Measurements from ENCODE around the gene ZNF485. TPM values are rescaled to one million over a fixed set of nuclear protein-coding genes. Genes with fewer than 3 reads are reported as not detected.
A peak's percentile ranks its signal among the peaks of the same experiment; 100 is the strongest.

The ZNF485 gene
- total RNA-seq, 2 experiments from 2014 or later: 8.1 to 8.7 TPM

- intact Hi-C loops (cut with micrococcal nuclease): loop anchor here (5.0 kb wide), 1 partner anchor 34 kb away; the partner anchor contains the start of gene ZNF485
- CTCF ChIA-PET: interaction anchor here (0.6 to 1.3 kb wide), 4 partner anchors 15 to 116 kb away, joined by 3 to 5 read pairs (median 3); no protein-coding TSS in a partner anchor
- Mint-ChIP-seq H3K4me3 (peak overlapping the region; percentile 58), H3K27ac (peak overlapping the region; percentile 61), H3K27me3 (no peaks in the 10 kb centered on the region), H3K9me3 (peaks cover 29% of the 10 kb centered on the region), H3K36me3 (ENCODE audit: low read depth) (peaks cover 42% of the 10 kb centered on the region), H3K4me1 (ENCODE audit: low read depth) (peaks cover 52% of the 10 kb centered on the region)
- POLR2A ChIA-PET: interaction anchor here (0.6 to 1.6 kb wide), 8 partner anchors 12 to 74 kb away, joined by 3 to 8 read pairs (median 3); no protein-coding TSS in a partner anchor
- no peak for TF ChIP-seq CTCF (IDR thresholded peaks at IDR 0.05)
- ATAC-seq (no peak), DNase-seq (peak; percentile 23)
These were observed 32.8 kb upstream of the ZNF485 start for GRCh38 chr10:43573250-43574000.

GRCh38 chr10:43574001-43574892 is 32.0 kb upstream of the ZNF485 start, which contains the start of gene ZNF239:
Gene ZNF239 (minus strand): TSS chr10:43574616. CDS start chr10:43558079, 16,537 bp downstream.
- no peak for TF ChIP-seq CTCF (IDR thresholded peaks at IDR 0.05)
- peak; percentile 92 for DNase-seq
- H3K4me3 Mint-ChIP-seq: peak within 1 kb of the TSS; percentile 63
- peaks cover 52% of the 10 kb centered on the region for H3K4me1 Mint-ChIP-seq (ENCODE audit: low read depth)
- intact Hi-C loops (cut with micrococcal nuclease): loop anchor here (5.0 kb wide), 1 partner anchor 33 kb away; the partner anchor contains the start of gene ZNF485
- ATAC-seq: peak; percentile 95
- ChIA-PET POLR2A (interaction anchor here (0.6 to 1.8 kb wide), 10 partner anchors 13 to 74 kb away, joined by 3 to 8 read pairs (median 4); no protein-coding TSS in a partner anchor), CTCF (interaction anchor here (0.6 to 1.3 kb wide), 4 partner anchors 16 to 115 kb away, joined by 3 to 5 read pairs (median 3); no protein-coding TSS in a partner anchor)
- H3K27ac Mint-ChIP-seq: peak within 1 kb of the TSS; percentile 65
- peaks cover 42% of the 10 kb centered on the region for H3K36me3 Mint-ChIP-seq (ENCODE audit: low read depth)
- peaks cover 29% of the 10 kb centered on the region for H3K9me3 Mint-ChIP-seq
- H3K27me3 Mint-ChIP-seq: no peaks in the 10 kb centered on the region

GRCh38 chr10:43574906-43575305 is 31.3 kb upstream of the ZNF485 start:
- intact Hi-C loops (cut with micrococcal nuclease): loop anchor here (5.0 kb wide), 1 partner anchor 32 kb away; the partner anchor contains the start of gene ZNF485
- H3K4me3 Mint-ChIP-seq: peak overlapping the region; percentile 63
- DNase-seq (no peak), ATAC-seq (no peak)
- peaks cover 52% of the 10 kb centered on the region for H3K4me1 Mint-ChIP-seq (ENCODE audit: low read depth)
- POLR2A ChIA-PET: interaction anchor here (0.6 to 1.8 kb wide), 4 partner anchors 20 to 113 kb away, joined by 4 to 8 read pairs (median 5); no protein-coding TSS in a partner anchor
- peak overlapping the region; percentile 65 for H3K27ac Mint-ChIP-seq
- CTCF ChIA-PET: interaction anchor here (1.1 kb wide), 1 partner anchor 115 kb away, joined by 3 read pairs; no protein-coding TSS in a partner anchor
- peaks cover 42% of the 10 kb centered on the region for H3K36me3 Mint-ChIP-seq (ENCODE audit: low read depth)
- TF ChIP-seq CTCF (IDR thresholded peaks at IDR 0.05): no peak
- H3K9me3 Mint-ChIP-seq: peaks cover 29% of the 10 kb centered on the region
- no peaks in the 10 kb centered on the region for H3K27me3 Mint-ChIP-seq

GRCh38 chr10:43576062-43576461 is 30.2 kb upstream of the ZNF485 start:
- POLR2A ChIA-PET: no interaction called here
- H3K4me1 Mint-ChIP-seq (ENCODE audit: low read depth): peaks cover 44% of the 10 kb centered on the region
- DNase-seq (no peak), ATAC-seq (no peak)
- TF ChIP-seq CTCF (IDR thresholded peaks at IDR 0.05): no peak
- H3K36me3 Mint-ChIP-seq (ENCODE audit: low read depth): peaks cover 35% of the 10 kb centered on the region
- intact Hi-C loops (cut with micrococcal nuclease): no loop called here
- peak overlapping the region; percentile 51 for H3K27ac Mint-ChIP-seq
- H3K27me3 Mint-ChIP-seq: no peaks in the 10 kb centered on the region
- H3K9me3 Mint-ChIP-seq: peaks cover 32% of the 10 kb centered on the region
- CTCF ChIA-PET: no interaction called here
- H3K4me3 Mint-ChIP-seq: peak overlapping the region; percentile 3

All from activated CD8-positive, alpha-beta T cell treated with anti-CD3 and anti-CD28 coated beads for 36 hours (primary cell).